ENCODE results near the gene HAPLN2. TPM values are rescaled to one million over a fixed set of nuclear protein-coding genes. Genes with fewer than 3 reads are reported as not detected.
"Not testable (repeated sequence)": the region's sequence is repeated elsewhere in the genome, so short reads cannot be mapped to it uniquely, and the experiment has no call there.

The HAPLN2 gene
- total RNA-seq, 1 donor from 2014 or later = not detected

GRCh38 chr1:156616463-156616862 lies 2.8 kb upstream of the HAPLN2 start:
- DNase-seq (ENCODE audit: low read depth) = peak; percentile 48

DNA sequence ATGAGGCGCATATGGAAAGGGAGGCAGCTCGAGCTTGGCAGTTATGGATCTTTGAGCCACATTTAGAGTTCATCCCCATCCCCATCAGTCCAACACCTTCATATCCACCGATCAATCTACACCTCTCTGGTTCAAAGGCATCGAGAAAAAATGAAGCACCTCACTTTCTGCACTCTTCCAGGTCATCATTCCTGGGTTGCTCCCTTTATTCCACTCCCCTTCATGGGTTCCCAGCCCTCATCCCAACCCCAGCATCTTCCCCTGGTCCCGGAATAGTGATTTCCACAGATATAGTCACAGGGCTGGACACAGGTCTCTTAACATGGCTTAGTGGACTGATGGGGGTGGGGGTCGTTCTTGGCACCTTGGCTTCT lies 354 bp downstream of the HAPLN2 start:
- no peak for DNase-seq (ENCODE audit: low read depth)

- DNase-seq (ENCODE audit: low read depth) = no peak
Measured at GRCh38 chr1:156622581-156623297, 3.5 kb downstream of the HAPLN2 start.

GRCh38 chr1:156623946-156624813 lies 5.0 kb downstream of the HAPLN2 start:
- no peak for DNase-seq (ENCODE audit: low read depth)

DNA sequence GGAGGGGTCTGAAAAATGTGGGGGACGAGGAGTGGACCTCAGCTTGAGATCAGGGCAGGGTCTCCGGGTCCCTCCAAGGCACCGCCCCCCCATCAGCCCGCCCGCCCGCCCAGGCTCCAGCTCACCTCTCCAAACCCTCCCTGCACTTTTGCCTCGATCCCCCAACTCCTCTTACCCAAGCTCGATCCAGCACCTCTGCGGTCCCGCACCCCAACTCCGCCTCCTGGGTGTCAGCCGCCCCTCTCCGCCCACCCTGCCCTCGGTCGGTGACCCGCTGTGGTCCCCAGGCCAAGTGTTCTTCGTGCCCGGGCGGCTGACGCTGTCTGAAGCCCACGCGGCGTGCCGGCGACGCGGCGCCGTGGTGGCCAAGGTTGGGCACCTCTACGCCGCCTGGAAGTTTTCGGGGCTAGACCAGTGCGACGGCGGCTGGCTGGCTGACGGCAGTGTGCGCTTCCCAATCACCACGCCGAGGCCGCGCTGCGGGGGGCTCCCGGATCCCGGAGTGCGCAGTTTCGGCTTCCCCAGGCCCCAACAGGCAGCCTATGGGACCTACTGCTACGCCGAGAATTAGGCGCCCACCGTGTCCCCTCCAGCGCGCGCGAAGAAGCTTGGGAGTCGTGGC lies 5.7 kb downstream of the HAPLN2 start:
- DNase-seq (ENCODE audit: low read depth) = no peak

DNA sequence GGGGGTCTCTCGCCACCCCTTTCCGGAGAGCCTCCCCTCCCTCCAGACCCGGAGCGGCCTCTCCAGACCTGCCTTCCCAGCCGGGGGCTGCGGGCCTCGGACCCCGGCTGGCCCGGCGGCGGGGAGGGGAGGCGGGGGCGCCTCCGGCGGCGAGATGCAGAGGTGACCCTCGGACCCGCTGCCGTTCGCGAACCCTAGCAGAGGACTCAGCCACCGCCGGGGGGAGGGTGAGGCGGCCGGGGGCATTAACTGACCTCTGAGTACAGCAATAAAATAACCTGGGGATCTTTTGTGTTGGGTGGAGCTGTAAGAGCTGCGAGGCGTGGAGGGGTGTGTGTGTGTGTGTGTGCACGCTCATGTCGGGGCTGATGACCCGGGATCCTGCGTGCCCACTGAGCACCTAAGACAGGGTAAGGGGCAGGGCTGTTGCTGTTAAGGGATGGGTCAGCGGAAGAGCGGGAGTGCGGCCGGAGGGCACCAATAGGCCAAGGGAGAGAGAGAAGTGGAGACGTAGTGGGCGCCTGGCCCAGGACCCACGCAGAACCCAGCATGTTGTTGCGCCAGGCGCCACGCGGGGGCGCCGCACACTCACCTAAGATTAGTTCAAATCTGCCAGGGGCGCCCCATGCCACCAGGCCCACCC lies 6.3 kb downstream of the HAPLN2 start:
- DNase-seq (ENCODE audit: low read depth) = peak; percentile 50

DNA sequence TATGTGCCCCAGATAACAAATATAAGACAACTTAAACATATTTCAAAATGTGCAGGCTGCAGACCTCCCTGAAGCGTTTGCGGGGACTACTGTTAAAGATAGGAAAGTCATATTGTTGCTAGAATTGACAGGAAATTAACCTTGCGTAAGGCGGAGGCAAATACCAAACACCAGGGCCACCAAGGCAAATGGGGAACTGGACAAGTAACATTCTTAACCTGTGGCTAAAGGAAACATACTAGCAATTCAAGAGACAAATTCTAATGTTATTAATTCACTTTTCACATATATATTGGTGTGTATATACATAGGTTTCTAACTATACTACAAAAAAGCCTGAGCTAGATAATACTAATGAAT lies 6.8 kb downstream of the HAPLN2 start:
- no peak for DNase-seq (ENCODE audit: low read depth)

DNA sequence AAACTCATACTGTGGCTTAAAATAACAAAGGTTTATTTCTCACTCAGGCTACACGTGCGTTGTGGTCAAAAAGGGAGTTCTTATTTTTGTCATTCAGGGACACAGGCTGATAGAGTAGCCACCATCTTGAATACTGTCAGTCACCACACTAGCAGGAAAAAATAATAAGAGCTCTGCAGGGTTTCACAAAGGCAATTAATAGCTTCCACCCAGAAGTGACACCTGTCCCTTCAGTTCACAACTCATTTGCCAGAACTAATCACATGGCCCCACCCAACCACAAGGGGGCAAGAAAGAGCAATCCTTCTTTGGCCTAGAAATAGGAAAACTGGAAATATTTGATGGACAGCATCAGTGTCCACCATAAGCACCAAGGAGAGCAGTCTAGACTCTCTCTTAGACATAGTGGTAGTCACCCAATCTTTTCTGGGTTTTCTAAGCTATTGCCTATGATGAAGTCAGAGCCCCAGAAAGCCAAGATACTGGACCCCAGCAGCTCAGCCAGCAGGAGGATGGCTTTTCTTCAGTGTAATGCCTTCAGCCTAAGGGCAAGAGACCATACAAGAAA lies 8.2 kb downstream of the HAPLN2 start:
- peak; percentile 83 for DNase-seq (ENCODE audit: low read depth)

DNA sequence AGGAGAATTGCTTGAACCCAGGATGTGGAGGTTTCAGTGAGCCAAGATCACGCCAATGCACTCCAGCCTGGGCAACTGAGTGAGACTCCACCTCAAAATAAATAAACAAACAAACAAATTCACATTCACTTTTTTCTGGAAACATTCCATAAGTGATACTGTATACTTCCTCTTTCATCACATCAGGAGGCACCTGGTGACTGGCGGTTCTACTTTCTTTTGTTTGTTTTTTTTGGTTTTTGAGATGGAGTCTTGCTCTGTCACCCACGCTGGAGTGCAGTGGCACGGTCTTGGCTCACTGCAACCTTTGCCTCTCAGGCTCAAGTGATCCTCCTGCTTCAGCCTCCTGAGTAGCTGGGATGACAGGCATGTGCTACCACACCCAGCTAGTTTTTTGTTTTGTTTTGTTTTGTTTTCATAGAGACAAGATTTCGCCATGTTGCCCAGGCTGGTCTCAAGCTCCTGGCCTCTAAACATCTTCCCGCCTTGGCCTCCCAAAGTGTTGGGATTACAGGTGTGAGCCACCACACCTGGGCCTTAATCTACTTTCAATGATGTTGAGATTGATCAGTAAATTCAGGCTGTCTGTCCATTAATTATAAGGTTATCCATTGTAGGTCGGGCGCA lies 10.7 kb downstream of the HAPLN2 start:
- no peak for DNase-seq (ENCODE audit: low read depth)

DNA sequence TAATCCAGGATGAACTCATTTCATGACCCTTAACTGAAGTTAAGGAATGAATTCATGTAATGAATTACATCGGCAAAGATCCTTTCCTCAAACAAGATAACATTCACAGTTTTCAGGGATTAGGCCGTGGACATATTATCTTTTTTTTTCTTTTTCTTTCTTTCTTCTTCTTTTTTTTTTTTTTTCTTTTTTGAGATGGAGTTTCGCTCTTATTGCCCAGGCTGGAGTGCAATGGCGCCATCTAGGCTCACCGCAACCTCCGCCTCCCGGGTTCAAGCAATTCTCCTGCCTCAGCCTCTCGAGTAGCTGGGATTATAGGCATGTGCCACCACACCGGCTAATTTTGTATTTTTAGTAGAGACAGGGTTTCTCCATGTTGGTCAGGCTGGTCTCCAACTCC lies 11.9 kb downstream of the HAPLN2 start:
- DNase-seq (ENCODE audit: low read depth) = not testable (repeated sequence)

DNA sequence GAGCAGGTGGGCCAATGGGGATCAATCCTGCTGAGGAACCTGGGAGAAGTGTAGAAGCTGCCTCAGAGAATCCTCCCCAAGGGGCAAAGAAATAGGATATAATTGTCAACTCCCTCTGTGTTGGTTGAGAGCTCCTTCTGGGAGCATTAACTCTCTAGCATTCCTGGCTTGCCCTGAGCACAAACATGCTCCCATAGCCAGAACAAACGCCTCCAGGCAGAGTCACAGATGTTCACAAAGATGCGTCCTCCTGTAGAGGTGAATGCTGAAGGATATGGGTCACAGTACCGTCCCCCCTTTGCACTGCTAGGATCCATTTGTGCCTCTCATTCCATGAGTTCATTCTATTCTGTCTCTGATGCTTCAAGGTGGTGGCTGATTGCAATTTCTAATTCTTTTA lies 13.1 kb downstream of the HAPLN2 start:
- no peak for DNase-seq (ENCODE audit: low read depth)

DNA sequence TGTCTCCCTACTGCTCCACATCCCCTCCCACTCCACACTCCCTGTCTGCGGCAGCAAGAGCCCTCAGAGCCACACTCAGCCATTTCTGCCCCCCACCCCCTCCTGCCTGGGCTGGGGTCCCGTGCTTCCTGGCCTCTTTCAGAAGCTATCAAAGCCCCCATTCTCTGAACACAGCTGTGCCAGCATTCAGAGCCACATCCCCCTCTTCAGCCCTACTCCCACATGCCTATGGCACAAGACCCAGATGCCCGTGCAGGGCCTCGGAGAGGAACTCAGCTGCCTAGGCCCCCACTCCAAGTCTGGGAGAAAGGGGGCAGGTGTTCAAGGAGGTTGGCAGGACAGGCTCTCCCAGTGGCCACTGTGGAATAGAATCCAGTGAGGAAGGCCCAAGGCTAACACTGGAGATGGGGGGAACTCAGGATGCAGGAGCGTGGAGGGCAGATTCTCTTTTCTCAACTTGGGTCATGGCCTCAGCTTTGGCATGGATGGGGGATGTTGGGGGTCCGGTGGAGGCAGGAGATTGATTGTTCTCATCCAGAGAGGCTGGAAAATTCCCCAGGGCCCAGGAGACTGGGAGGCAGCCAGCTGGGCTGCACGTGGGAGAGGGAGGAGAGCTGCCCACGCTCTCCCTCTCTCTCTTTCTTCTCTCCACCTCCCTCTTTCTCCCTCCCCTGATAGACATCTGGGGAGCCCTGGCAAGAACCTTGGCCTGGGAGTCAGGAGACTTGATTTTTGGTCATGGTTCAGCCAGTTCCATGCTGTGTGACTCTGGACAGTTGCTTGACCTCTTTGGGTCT lies 19.2 kb downstream of the HAPLN2 start:
- no peak for DNase-seq (ENCODE audit: low read depth)

- DNase-seq (ENCODE audit: low read depth) = peak; percentile 92
Measured at GRCh38 chr1:156639601-156640101, 20.4 kb downstream of the HAPLN2 start.

DNA sequence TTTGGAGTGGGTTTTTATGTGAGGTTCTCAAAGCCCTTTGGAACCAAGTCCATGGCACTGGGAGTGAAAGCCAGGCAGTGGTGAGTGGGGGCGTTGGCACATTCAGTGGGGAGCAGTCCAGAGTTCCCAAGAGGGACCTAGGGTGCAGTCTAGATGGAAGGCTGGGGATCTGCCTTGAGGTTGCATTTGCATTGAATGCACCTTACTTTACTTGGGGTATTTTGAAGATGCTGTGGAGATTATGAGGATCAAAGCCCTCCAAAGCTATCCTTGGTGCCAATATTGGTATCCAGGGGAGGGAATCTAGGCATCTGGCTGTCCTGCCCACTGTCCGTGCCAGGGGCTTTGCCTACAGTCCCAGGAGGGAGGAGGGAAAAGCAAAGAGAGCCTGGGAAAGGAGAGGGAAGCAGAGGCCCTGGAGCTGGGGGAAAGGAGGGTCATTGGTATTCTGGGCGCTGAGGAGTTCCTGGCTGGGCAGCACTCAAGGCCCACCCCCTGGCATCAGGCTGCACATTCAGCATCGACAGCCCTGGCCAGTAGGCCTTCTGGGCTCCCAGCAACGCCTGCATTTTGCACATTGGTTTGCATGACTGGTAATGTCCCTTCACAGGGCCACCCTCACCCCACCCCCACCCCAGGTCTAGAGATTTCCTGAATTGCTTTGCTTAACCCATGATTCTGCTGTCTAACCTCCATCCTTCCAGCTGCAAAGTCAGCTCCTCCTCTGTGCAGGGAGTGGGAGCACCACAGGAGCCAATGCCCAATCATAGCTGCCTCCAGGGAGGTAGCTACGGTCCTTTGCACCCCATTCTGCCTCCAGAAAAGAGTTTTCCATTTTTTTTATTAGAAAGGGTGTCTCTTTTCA lies 21.9 kb downstream of the HAPLN2 start:
- DNase-seq (ENCODE audit: low read depth) = no peak

GRCh38 chr1:156641761-156642264 lies 22.6 kb downstream of the HAPLN2 start, which contains the start of gene BCAN:
TSS of gene BCAN (plus strand) at chr1:156642117. CDS start at chr1:156646055, 3,938 bp downstream.
- no peak for DNase-seq (ENCODE audit: low read depth)

DNA sequence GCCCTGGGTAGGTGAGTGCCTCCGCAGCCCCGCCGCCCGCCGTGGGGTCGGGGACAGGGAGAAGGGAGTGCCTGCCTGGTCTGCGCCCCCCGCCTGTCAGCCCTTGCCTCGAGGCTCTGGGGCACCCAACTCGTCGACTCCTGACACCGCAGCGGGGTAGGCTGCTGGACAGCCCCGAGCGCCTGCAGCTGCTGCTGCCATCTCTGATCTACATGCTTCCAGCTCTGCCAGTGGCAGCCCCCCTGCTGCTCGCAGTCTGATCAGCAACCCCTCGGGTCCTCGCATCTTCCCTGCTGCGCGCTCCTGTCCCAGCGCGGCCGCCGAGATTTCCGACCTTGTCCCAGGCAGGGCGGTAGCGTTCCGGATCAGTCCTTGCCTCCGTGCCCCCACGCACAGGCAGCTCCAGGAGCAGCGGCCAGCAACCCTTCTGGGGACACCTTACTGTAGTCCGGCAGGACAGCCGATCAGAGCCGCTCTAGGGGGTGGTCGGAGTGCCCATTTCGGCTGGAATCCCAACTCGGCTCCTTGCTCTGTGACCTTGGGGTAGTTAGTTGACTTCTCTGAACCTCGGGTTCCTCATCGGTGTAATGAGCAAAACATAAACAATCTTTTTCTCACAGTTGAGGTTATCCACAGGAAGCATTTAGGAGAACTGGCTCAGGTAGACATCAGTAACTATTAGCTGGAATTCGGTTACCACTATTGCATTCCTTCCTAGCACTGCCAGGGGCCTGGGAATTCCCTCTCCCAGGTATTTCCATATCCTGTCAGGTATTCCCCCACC lies 23.2 kb downstream of the HAPLN2 start:
- no peak for DNase-seq (ENCODE audit: low read depth)

GRCh38 chr1:156643049-156643777 lies 24.0 kb downstream of the HAPLN2 start:
- DNase-seq (ENCODE audit: low read depth) = no peak

Data from myocyte (in vitro differentiated cells).